Spleen (tissue), 11 donors: ENCODE data around the gene EEF2. TPM values are rescaled to one million over a fixed set of nuclear protein-coding genes. Genes with fewer than 3 reads are reported as not detected.

ENCODE experiments used
- DNase-seq: peaks from one replicate; pipeline ENCODE4 v3.0.0-alpha.2; 2020
- H3K27ac ChIP-seq, 8 donors: fragments of 200-600 bp; sonication (generic) in 7 of 8; 1 replicate in 4 of 8; 2 replicates in 4 of 8; pipeline versions ENCODE4 v1.5.0 to v1.8.0; 2016 to 2021; ENCODE audit warnings: inconsistent platforms in 4 of 8, mild to moderate bottlenecking in 4 of 8, moderate library complexity in 1 of 8
- H3K27me3 ChIP-seq, 7 donors: fragments of 200-600 bp; sonication (generic) in 6 of 7; replicated peaks in 1 of 7; 1 replicate in 4 of 7; 2 replicates in 3 of 7; pipeline versions ENCODE4 v1.5.0 to v1.8.0; 2016 to 2021; ENCODE audit warnings: inconsistent platforms in 3 of 7, mild to moderate bottlenecking in 1 of 7
- H3K36me3 ChIP-seq, 6 donors: fragments of 200-600 bp; sonication (generic) in 5 of 6; 1 replicate in 4 of 6; 2 replicates in 2 of 6; pipeline versions ENCODE4 v1.5.0 to v1.8.0; 2016 to 2021; ENCODE audit warnings: inconsistent platforms in 2 of 6
- H3K4me1 ChIP-seq, 6 donors: fragments of 200-600 bp; sonication (generic) in 5 of 6; 1 replicate in 3 of 6; 2 replicates in 3 of 6; pipeline versions ENCODE4 v1.5.0 to v1.8.0; 2016 to 2021; ENCODE audit warnings: inconsistent platforms in 3 of 6
- H3K4me3 ChIP-seq, 8 donors: fragments of 200-600 bp; sonication (generic) in 7 of 8; 1 replicate in 4 of 8; 2 replicates in 4 of 8; pipeline versions ENCODE4 v1.5.0 to v1.8.0; 2016 to 2021; ENCODE audit warnings: inconsistent platforms in 4 of 8, mild to moderate bottlenecking in 4 of 8, moderate library complexity in 2 of 8
- H3K9me3 ChIP-seq, 8 donors: fragments of 200-600 bp; sonication (generic) in 7 of 8; 1 replicate in 4 of 8; 2 replicates in 4 of 8; pipeline versions ENCODE4 v1.5.0 to v1.8.0; 2016 to 2021; ENCODE audit warnings: inconsistent platforms in 4 of 8
- CTCF ChIP-seq, 11 experiments: fragments of 200-600 bp in 7 of 11; fragments of 450-650 bp in 4 of 11; sonication (generic) in 4 of 11; IDR thresholded peaks in 8 of 11; conservative IDR thresholded peaks in 3 of 11; 1 replicate in 7 of 11; 2 replicates in 4 of 11; pipeline versions ENCODE4 v1.4.0 to v1.8.0; 2016 to 2021; ENCODE audit warnings: antibody characterized with exemption in 11 of 11, inconsistent platforms in 4 of 11, mild to moderate bottlenecking in 1 of 11
- POLR2A ChIP-seq, 3 donors: fragments of 450-650 bp; IDR thresholded peaks; one replicate each; pipeline ENCODE4 v1.5.1; 2017; ENCODE audit warnings: antibody characterized with exemption in 3 of 3, mild to moderate bottlenecking in 1 of 3
- POLR2AphosphoS5 ChIP-seq, 3 donors: sonication (generic); formaldehyde crosslinking; IDR thresholded peaks; one replicate each; pipeline ENCODE4 v1.5.1; 2017; ENCODE audit warnings: antibody characterized with exemption in 3 of 3
- WGBS, 5 donors: extraction: QIAGEN DNeasy Blood & Tissue Kit in 3 of 5; methylation state at CpG; one replicate each; pipeline versions ENCODE4 v1.1.5 to v1.1.7; 2013 to 2018; 5-methylcytosine and 5-hydroxymethylcytosine counted together
- intact Hi-C: fragments of 100-400 bp; cut with DNase I; formaldehyde crosslinking; loops from one replicate; pipeline ENCODE4 v1.15.0; 2023; ENCODE audit warnings: low total_unique reads
- polyA plus RNA-seq, 3 donors: library from polyadenylated mRNA; stranded (reverse); fragments of 200-250 nt; gene quantifications; one replicate each; pipeline ENCODE4 v1.2.1, GENCODE V29; 2013
- total RNA-seq, 7 donors: library from RNA; depleted of rRNA in 3 of 7; stranded (reverse); fragments of >200 nt in 3 of 7; fragmentation: NEBNext Ultra II Directional in 4 of 7; extraction: Animal tissue kit (Norgen Biotek cat#: 25700) in 4 of 7; gene quantifications; one replicate each; pipeline versions ENCODE4 v1.1.0 to v1.2.1, GENCODE V29; 2016 to 2021
- donor health status: healthy with polysubstance abuse.
- donor health status: DM: no; HTN: no; CAD: no; lungs with moderate emphysema.
- donor health status: DM: no; HTN: no; CAD: no.
- donor health status: Bipolar disorder and iron deficiency.
- donor health status: healthy.
- donor health status: DM: no; HTN: no; CAD: no.
- donor health status: DM: yes; HTN: yes; CAD: no.

Gene EEF2
- total and polyA plus RNA-seq, 10 donors = 565 to 1,961 (median 1,262) TPM

- no peak for DNase-seq
- TF ChIP-seq POLR2A (IDR thresholded peaks at IDR 0.05) = no peak
- no peak for TF ChIP-seq POLR2AphosphoS5 (IDR thresholded peaks at IDR 0.05)
- no peak for TF ChIP-seq CTCF (IDR thresholded peaks at IDR 0.05 in 8 of 11, conservative IDR thresholded peaks at IDR 0.05 in 3 of 11)
- Histone ChIP-seq H3K27me3 (no peaks in the 10 kb centered on the region), H3K4me3 (no peak overlapping the region), H3K4me1 (peaks cover 0 to 7% (median 3%) of the 10 kb centered on the region in 6 donors), H3K27ac (no peak overlapping the region), H3K36me3 (no peaks in the 10 kb centered on the region), H3K9me3 (no peaks in the 10 kb centered on the region)
- WGBS, 5 donors = 83 to 92% (median 87%) methylated on average over 6 of the region's 6 CpGs
- intact Hi-C loops = loop anchor here (10.0 kb wide), 1 partner anchor 189 kb away; the partner anchor contains the start of genes ANKRD24 and SIRT6
Measured at GRCh38 chr19:3995607-3996006, 10.3 kb upstream of the EEF2 start.

DNA sequence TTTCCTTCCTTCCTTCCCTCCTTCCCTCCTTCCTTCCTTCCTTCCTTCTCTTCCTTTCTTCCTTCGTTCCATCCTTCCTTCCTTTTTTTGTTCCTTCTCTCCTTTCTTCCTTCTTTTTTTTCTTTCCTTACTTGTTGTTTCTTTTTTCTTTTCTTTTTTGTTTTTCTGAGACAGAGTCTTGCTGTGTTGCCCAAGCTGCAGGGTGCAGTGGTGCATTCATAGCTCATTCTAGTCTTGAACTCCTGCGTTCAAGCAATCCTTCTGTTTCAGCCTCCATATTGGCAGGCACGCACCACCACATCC is 5.5 kb upstream of the EEF2 start:
- no peak for DNase-seq
- Histone ChIP-seq H3K27ac (no peak overlapping the region), H3K36me3 (no peaks in the 10 kb centered on the region), H3K9me3 (no peaks in the 10 kb centered on the region), H3K4me3 (no peak overlapping the region), H3K4me1 (peaks cover 25 to 45% (median 35%) of the 10 kb centered on the region in 6 donors), H3K27me3 (no peaks in the 10 kb centered on the region)
- WGBS, 5 donors = 59 to 72% (median 64%) methylated on average over 3 of the region's 3 CpGs
- intact Hi-C loops = loop anchor here (10.0 kb wide), 1 partner anchor 194 kb away; the partner anchor contains the start of genes ANKRD24 and SIRT6
- no peak for TF ChIP-seq POLR2AphosphoS5 (IDR thresholded peaks at IDR 0.05)
- no peak for TF ChIP-seq CTCF (IDR thresholded peaks at IDR 0.05 in 8 of 11, conservative IDR thresholded peaks at IDR 0.05 in 3 of 11)
- no peak for TF ChIP-seq POLR2A (IDR thresholded peaks at IDR 0.05)

DNA sequence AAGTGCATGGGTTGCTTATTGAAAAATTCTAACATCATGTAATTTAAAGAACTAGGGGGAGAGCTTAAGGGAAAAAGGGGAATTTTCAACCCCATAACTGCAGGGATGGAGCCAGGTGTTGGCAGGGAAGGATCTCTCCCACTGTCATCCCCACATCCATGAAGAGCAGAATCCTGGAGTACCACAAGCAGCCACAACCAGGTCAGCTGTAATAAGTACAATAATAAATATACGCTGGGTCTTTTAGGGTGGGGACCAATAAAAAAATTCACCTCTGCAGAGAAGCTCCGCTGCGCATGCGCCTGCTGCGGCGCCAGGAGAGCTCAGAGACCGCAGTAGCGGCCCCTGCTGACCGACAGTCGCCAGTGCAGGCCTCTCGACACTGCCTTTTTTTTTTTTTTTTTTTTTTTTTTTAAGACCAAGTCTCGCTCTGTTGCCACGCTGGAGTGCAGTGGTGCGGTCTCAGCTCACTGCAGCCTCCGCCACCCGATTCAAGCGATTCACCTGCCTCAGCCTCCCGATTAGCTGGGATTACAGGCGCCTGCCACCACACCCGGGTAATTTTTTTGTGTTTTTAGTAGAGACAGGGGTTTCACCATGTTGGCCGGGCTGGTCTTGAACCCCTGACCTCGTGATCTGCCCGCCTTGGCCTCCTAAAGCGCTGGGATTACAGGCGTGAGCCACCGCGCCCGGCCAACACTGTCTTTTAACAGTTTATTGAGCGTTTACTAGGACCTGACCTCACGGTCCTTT is 2.5 kb upstream of the EEF2 start:
- 10 to 11% (median 10%) methylated on average over 29 to 30 of the region's 30 CpGs for WGBS, 5 donors
- peak; percentile 19 to 65 (median 55) for TF ChIP-seq POLR2AphosphoS5 (IDR thresholded peaks at IDR 0.05)
- peak; percentile 77 to 96 (median 88) for TF ChIP-seq CTCF (IDR thresholded peaks at IDR 0.05 in 8 of 11, conservative IDR thresholded peaks at IDR 0.05 in 3 of 11)
- TF ChIP-seq POLR2A (IDR thresholded peaks at IDR 0.05) = no peak
- peak overlapping the region in 6 of 8 donors; percentile 65 to 97 (median 94) for H3K27ac ChIP-seq
- peak; percentile 96 for DNase-seq
- H3K9me3 ChIP-seq = no peaks in the 10 kb centered on the region
- H3K4me3 ChIP-seq = peak overlapping the region in 7 of 8 donors; percentile 23 to 90 (median 80)
- intact Hi-C loops = loop anchor here (5.0 kb wide), 1 partner anchor 150 kb away; no protein-coding TSS in a partner anchor
- peaks cover 2 to 17% (median 16%) of the 10 kb centered on the region in 6 donors for H3K36me3 ChIP-seq
- peaks cover 42 to 69% (median 59%) of the 10 kb centered on the region in 6 donors for H3K4me1 ChIP-seq
- H3K27me3 ChIP-seq = no peaks in the 10 kb centered on the region
